ENCODE data around the gene MAPK8IP1. TPM values are rescaled to one million over a fixed set of nuclear protein-coding genes. Genes with fewer than 3 reads are reported as not detected.

The MAPK8IP1 gene
- polyA plus RNA-seq, 3 donors = 8.3 to 8.8 (median 8.4) TPM

DNA sequence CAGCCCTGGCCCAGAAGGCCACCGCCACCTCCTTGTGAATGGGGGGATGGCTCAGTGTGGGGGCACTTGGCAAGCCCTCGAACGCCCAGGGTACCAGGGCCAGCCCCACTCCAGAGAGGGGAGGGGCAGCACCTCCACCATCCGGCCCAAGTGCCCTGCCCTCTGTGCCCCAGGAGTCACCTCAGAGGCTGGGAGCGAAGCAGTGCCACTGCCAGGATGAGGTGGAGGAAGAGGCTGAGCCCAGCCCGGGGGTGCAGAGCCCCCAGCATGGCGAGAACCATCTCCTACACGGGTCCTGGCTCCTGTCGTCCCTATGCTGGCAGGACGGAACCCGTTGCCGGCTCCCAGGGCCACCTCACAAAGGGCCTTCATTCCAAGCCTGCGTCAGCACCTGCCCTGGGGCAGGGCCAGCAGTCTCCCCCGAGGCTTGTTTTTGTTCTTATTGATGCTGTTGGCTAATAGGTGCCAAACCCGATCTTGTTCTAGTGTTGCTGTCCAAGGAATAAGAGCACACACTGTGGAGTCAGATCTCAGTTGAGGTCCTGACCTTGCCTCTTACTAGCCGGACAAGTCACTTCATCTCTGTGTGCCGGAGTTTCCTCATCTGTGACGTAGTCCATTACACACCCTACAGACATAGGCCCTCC, 21.6 kb downstream of the MAPK8IP1 start, which contains the start of gene FREY1:
TSS of gene FREY1 (minus strand) at position 307 of the 647 bp plus-strand sequence. CDS start at position 281, 26 bp downstream.
- no peak for DNase-seq (ENCODE audit: low read depth in 3 of 3, low spot score in 2 of 3)

- DNase-seq (ENCODE audit: low read depth in 3 of 3, low spot score in 2 of 3) = no peak
Measured at GRCh38 chr11:45907911-45908370, 22.5 kb downstream of the MAPK8IP1 start.

DNA sequence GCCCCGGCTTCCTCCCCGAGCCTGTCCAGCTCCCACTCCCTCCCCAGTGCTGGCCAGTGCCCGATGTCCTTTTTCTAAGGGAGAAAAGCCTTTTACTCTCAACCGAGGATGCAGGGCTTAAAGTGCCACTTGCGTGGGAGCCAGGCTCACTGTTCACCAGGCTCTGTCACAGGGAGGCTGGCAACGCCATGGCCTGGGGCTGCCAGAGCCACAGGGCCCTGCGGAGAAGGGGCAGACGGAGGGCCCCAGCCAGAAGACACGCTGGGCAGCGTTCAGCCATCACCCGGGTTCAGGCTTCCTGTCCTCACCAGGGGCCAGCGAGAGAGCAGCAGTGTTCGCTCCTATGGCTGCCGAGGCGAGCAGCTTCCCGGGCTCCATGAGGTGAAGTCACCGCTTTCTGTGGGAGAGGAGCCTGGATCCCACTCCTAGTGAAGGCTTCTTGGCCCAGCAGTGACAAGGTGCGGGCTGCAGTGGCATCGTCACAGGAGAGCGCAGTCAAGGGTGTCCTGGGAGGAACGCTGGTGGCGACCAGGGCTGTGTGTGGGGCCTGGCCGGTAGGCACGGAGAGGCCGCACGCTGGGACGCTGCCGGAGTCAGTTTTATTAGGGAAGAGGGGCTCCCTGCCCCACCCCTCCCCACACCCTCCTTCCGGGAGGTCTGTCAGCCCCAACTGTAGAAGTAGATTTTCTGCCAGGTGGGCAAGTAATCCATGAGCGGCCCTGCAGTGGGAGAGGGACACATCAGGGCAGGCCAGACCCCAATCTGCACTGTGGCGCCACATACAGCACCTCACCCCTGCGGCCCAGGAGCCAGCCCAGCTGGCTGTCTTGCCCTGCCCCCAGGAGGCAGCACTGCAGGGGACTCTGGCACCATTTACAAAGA, 24.4 kb downstream of the MAPK8IP1 start:
- no peak for DNase-seq (ENCODE audit: low read depth in 3 of 3, low spot score in 2 of 3)

- DNase-seq (ENCODE audit: low read depth in 3 of 3, low spot score in 2 of 3) = no peak
Measured at GRCh38 chr11:45910623-45911022, 25.2 kb downstream of the MAPK8IP1 start.

DNA sequence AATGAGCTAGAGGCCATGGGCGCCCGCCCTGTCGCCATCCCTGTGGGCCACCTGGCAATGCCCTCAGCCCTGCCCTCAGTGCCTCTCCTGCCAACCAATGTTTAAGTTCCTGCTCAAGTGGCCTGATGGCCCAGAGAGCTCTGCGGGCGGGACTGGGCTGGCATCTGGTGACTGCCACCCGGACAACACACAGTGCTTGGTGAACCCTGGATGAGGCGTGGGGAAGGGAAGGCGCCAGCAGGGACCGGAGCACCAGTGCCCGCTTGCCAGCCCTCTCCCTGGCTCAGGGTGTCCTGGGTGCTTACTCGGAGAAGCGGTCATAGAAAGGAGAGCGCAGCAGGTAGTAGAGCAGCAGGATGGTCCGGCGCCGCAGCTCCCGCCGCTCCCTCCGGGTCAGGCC, 28.1 kb downstream of the MAPK8IP1 start:
- no peak for DNase-seq (ENCODE audit: low read depth in 3 of 3, low spot score in 2 of 3)

DNA sequence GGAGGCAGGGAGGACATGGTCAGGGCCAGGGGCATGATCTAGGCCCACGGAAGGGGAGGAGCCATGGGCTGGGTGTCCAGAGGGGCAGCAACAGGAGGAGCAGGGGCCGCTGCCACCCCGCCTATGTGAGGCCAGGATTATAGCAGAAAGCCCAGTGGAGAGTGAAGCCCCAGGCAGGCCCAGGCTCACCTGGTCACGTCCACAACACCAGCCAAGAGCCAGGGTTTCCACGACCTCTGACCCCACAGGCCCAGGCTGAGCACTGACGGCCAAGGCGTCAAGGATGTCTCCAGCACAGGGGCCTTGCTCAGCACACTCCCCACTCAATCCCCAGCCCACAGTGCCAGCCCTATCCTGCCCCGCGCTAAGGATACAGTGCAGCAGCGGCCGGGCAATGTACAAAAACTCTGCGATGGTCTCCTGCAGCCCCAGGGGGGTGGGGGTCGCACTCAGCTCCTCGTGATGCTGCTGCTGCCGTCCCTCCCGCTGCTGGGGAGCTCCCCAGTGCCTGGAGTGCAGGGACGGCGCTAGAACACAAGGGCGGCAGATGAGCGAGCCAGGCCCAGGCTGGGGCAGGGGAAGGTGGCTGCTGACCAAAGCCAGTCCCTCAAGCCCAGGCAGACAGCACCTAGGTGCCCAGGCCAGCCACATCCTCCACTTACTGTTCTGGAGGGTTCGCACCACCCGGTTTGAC, 28.6 kb downstream of the MAPK8IP1 start:
- DNase-seq (ENCODE audit: low read depth in 3 of 3, low spot score in 2 of 3) = no peak

- DNase-seq (ENCODE audit: low read depth in 3 of 3, low spot score in 2 of 3) = no peak
Measured at GRCh38 chr11:45915446-45915845, 30.0 kb downstream of the MAPK8IP1 start.

- DNase-seq (ENCODE audit: low read depth in 3 of 3, low spot score in 2 of 3) = no peak
Measured at GRCh38 chr11:45917286-45917622, 31.8 kb downstream of the MAPK8IP1 start.

- DNase-seq (ENCODE audit: low read depth in 3 of 3, low spot score in 2 of 3) = peak; percentile 91 to 94 (median 93)
Measured at GRCh38 chr11:45917623-45918330, 32.3 kb downstream of the MAPK8IP1 start, which contains the start of gene PEX16. Gene PEX16 (minus strand): TSS chr11:45917877. CDS start chr11:45917811, 66 bp downstream.

DNA sequence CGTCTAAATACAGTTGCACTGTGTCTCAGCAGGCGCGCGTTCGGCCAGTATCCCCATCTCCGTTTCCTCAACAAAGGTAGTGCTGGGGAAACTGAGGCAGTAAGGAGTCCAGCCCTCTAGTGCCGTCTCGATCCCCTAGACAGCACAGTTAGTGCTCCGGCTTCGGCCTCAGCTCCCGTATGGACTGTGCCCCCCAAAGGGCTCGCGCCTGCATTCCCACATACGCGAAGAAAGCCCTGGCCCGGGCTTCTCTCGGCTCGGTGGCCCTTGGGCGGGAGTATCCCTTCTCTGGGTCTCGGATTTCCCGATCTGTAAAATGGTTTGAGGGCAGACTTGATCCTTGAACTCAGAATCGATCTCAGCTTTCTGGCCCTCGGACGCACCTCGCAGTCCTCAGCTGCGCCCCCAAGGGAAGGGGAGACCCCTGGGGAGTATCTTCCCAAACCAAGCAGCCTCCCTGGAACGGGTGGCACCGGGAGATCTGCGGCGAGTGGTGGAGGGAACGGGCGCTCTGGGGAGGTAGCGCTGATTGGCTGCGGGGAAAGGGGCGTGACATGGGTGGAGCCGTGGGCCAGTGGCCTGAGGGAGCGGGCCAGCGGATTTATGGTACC, 33.0 kb downstream of the MAPK8IP1 start:
- no peak for DNase-seq (ENCODE audit: low read depth in 3 of 3, low spot score in 2 of 3)

GRCh38 chr11:45918962-45919675, 33.7 kb downstream of the MAPK8IP1 start:
- DNase-seq (ENCODE audit: low read depth in 3 of 3, low spot score in 2 of 3) = no peak

DNA sequence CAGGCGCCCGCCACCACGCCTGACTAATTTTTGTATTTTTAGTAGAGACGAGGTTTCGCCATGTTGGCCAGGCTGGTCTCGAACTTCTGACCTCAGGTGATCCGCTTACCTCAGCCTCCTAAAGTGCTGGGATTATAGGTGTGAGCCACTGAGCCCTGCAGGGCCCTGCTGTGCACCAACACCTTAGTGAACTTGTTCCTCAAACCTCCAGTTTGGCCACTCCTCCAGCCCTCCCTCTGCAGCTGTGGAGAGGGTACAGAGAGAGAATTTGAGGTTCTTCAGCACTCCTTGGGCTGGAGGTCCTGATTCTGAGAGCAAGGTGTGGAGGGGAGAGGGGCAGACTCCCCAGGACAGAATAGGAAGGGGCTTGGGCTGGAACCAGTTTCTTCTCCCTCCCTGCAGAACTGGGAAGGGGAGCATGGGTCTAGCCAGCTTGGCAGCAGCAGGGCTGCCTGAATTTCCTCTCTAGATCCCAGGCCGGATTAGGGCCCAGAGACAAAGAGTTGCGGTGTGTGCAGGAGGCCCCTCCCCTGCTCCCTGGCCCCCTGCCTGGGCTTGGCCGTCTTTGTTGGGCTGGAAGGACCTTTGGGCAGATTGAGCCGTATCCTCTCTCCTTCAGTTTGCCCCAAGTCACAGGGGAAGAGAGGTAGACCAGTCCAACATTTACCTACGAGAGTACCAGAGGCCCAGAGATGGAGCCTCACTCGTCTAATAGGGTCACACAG, 34.5 kb downstream of the MAPK8IP1 start:
- no peak for DNase-seq (ENCODE audit: low read depth in 3 of 3, low spot score in 2 of 3)

- DNase-seq (ENCODE audit: low read depth in 3 of 3, low spot score in 2 of 3) = no peak
Measured at GRCh38 chr11:45920531-45921477, 35.4 kb downstream of the MAPK8IP1 start.

DNA sequence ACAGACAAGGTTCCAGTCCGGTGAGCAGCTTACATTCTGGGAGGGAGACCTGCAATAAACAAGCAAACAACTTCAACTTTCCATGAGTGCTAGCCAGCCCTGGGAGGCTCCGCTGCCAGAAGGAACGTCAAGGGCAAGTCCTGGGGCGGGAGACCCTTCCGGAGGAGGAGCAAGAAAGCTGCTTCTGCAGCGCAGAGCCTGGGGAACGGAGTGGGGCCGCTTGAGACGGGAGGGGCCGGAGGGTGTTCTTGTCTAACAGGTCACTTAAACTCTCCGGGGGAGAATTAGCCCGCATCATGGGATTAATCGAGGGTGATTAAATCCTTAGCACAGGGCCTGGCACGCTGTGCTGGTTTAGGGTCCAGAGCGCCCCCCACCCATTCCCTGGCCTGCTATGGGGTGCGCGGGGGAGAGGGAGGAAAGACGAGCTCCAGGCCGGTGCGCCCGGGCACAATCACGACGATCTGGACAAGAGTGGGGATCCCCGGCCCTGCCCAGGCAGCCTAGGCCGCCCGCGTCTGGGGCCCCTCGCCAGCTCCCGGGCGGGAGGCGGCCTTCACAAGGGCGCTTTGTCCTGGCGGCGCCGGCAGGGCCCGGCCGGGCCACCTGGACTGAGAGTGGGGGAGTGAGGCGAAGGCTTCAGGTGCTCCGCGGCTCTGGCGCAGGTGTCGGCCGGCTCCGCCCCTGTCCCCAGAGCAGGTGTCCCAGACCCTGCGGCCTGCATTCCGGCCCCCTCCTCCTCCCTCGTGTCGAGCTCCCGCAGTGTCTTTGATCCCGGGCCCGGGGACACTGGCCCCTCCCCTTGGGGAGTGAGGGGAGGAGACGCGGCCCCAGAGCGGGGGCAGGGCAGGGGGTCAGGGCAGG, 36.3 kb downstream of the MAPK8IP1 start:
- DNase-seq (ENCODE audit: low read depth in 3 of 3, low spot score in 2 of 3) = no peak

GRCh38 chr11:45922425-45923082, 37.1 kb downstream of the MAPK8IP1 start, which contains the start of gene LARGE2:
Gene LARGE2 (plus strand): TSS chr11:45922656. CDS start chr11:45922883, 227 bp downstream.
- DNase-seq (ENCODE audit: low read depth in 3 of 3, low spot score in 2 of 3) = no peak

All from right renal cortex interstitium (tissue), 3 donors.